Measurements from ENCODE around the gene S100A2. TPM values are rescaled to one million over a fixed set of nuclear protein-coding genes. Genes with fewer than 3 reads are reported as not detected.

The S100A2 gene
- polyA plus RNA-seq, 1 donor = 3.9 TPM

DNA sequence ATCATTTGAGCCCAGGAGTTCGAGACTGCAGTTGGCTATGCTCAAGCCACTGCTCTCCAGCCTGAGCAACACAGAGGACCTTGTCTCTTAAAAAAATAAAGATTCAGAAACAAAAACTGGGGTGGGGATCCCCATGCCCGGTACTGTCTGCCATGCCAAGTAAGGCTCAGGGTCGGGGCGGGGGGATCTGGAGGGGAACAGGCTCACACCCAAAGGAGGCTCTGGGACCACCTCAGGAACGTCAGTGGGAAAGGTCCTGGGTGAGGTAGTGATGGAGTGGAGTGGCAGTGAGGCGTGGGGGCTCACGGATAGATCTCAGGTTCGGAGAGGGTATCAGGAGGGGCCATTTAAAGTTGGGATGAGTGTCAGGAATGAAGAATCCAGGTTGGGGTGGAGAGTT lies 19.3 kb downstream of the S100A2 start:
- no peak for DNase-seq

- DNase-seq = peak; percentile 93
These were observed 20.3 kb downstream of the S100A2 start, which contains the start of gene S100A4 for GRCh38 chr1:153545067-153546055. Gene S100A4, minus strand, starts transcription at chr1:153545806. Its CDS starts 1,012 bp downstream, at chr1:153544794.

DNA sequence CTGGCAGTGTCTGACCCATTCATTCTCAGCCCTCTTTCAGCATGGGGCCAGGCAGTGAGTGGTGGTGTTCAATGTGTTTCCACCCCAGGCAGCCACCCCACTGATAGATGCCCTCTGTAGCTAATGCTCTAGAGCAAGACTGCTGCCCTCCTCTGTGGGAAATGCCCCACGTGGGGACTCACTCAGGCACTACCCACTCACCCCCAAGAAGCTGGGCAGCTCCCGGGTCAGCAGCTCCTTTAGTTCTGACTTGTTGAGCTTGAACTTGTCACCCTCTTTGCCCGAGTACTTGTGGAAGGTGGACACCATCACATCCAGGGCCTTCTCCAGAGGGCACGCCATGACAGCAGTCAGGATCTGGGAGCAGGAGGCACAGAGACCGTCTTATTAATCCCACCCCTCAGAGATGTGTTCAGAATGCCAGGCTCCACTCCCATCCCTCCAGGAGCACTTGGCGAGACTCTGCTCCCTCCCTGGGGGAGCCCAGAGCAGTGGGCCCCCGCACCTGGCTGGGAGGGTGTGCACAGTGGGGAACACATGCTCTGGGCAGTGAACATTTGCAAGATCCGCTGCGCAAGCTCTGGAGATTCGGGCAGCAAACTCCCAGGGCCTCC lies 21.1 kb downstream of the S100A2 start:
- no peak for DNase-seq

DNA sequence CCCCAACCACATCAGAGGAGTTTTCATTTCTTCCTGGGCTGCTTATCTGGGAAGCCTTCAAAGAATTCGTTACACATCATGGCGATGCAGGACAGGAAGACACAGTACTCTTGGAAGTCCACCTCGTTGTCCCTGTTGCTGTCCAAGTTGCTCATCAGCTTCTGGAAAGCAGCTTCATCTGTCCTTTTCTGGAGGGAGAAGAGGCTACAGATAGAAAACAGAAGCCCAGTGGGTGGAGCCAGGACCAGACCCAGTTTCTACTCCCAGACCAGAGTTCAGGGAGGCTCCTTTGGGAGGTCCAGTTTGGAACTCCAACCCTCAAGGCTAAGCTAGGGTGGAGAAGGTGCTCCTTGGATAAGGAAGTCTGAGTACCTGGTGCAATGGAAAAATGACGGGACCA lies 21.9 kb downstream of the S100A2 start:
- no peak for DNase-seq

DNA sequence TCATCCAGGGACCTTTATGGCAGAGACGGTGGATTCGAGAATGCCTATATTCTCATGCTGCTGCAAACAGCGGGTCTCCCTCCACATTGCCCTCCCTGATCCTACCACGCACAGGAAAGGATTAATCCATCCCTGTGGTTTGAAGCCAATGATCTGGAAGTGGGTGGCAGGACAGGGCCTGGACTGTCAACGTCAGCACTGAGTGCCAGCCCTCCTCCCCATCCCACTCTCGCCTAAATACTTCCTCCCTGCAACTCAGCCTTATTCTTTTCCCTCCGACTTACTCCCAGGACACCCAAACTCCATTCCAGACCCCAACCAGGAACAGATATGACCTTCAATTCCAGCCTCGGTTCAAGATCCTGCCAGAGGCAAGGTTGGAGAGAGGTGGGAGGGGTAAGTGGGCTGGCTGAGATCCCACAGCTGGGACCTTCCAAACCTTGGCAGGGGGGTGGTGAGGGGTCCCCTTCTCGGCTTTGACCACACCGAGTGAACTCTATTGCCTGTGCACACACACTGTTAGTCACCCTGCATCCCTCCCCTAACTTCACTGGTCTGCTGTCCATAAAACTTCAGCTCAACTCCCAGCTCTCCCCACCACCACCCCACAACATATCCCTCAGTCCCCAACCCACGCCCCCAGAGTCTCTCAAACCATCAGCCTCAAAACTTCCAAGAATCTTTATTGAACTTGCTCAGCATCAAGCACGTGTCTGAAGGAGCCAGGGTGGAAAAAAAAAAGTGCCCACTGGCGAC lies 22.5 kb downstream of the S100A2 start:
- no peak for DNase-seq

DNA sequence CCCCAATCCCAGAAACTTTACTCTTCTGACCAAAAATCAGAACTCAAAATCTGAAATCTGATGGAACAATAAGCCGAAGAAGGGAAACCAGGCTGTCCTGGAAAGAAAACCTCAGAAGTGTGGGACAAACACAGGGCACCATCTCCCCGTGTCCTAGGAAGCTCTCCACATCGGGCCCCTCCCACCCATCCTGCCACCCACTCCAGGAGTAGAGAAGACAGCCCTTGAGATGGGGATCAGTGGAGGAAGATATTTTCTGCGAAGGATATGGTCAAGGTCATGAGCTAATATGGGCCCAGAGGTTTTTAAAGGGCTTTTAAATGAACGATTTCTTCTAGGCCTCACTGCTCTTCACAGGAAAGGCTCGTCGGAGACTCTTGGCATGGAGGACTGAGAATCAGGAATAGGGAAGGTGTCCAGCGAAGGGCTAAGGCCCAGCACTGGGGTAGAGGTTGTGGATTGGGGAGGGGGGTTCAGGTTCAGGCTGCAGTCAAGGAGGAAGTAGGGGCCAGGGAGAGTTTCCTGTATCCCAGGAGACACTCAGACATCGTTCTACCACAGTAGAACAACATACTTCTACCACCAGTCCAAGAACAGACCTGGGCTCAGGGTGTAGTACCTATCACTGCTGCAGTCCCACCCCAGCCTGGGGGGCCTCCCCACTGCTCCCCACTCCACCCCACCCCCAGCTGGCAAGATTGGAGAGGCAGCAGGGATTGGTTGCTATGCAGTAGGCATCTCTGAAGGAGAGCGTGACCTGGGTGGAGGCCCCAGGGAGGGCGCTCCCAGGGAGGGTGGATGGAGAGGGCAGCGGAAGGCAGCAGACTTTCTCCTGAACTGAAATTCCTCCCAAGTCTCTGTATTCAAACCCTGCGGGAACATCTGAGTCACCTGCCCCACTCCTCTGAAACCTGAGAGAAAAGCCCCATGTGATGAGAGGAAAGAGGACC lies 23.7 kb downstream of the S100A2 start:
- DNase-seq = no peak

DNA sequence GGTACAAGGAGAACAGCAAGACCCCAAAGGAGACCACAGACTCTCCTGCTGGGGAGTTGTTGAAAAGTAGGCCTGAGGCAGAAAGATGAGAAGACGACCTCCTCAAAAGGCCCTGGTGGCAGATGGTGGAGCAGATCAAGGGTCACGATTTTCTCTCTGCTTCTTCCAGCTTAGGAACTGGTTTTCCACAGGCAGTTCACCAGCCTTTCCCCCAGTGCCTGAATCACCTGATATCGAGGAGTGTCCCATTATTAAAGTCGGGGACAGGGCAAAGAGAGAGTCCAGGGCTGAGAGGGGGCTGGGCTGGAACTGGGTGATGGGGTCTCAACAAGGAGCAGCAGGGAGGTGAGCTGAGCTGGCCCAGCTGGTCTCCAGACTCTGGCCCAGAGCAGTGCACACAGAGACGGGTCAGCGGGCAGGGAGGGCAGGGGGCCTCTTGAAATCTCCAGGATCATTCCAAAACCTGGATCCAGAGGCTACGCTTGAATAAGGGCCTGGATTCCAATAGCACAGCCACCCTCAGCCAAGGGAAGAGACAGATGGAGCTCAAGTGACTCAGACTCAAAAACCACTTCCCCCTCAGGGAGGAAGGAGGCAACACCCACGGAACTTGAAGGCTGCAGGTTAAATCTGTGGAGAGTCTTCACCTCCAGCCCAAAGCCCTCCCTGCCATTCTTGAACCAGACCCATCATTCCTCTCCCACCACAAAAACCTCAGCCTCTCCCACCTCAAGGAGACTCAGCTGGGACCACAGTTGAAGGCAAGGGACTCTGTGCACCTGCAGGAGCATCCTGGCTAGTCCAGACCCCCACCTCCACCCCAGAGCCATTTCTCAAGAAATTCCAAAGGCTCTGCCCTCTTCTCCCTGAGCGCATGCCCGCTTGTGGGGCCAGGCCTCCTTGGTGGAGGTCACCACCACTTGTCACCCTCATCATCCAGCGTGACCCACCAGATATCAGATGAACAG lies 25.0 kb downstream of the S100A2 start, which contains the start of gene S100A5:
Gene S100A5 (minus strand): TSS at position 541 of the 968 bp plus-strand sequence. CDS start 743 bp downstream, outside the sequence.
- no peak for DNase-seq

DNA sequence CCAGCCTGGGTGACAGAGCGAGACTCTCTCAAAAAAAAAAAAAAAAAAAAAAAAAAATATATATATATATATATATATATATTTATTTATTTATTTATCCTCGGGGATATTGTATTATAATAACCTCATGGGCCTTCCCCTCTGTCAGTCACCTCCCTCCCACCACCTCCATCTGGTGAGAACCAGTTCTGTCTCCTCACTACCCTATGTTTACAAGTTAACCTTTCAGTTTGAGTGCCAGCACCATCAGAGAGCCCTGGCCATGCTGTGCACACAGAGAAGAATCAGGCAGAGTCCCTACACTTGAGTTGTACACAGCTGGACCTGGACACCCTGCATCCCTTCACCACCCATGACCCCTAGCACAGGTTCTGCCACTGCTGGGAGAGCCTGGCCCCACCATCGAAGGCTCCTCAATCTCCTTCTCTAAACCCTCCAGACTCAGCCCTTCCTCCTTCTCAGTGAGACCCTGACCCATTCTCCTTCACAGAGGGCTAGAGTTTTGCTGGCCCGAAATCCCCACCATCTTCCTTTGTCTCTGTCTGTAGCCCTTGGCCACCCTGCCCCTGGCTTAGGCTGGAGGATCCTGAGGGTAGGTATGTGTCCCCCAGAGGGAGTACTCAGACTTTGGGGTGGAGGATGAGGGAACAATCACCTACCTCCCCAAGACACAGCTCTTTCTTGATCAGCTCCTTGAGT lies 26.1 kb downstream of the S100A2 start:
- no peak for DNase-seq

DNA sequence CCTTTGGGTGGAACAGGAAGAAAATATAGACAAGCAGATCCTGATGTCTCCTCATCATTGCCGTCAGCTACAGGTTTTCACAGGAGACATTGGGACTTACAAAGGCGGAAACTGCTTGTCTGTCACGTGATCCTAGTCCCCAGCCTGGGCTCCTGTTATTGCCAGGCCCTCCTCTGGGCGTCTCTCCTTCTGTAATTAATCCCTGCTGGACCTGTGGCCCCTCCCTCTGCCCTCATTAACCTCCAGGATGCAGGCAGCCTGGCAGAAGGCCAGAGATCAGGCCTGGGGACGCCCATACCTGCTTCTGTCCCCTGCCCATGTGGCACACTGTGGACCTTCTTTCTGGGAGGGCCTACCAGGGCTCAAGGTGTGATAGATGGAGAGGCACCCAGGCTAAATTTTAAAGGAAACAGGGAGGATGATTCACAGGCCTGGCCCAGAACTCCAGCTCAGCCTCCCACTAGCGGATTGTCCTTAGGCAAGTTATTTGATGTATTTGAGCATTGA lies 27.3 kb downstream of the S100A2 start:
- no peak for DNase-seq

DNA sequence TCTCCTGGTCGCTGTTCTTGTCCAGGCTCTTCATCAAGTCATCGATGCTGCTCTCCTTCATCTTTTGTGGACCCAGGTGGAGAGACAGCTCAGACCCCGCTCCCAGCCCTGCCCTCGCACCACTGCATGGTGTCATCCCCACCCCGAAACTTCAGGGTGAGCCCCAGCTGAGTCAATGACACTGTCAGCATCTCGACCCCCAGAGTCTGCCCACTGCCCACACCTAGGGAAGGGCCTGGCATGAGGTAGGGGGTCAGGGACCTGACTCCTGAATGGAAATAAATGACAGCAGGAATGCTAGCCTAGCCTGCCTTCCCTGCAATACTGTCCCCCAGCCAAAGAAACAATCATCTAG lies 28.3 kb downstream of the S100A2 start:
- DNase-seq = no peak

DNA sequence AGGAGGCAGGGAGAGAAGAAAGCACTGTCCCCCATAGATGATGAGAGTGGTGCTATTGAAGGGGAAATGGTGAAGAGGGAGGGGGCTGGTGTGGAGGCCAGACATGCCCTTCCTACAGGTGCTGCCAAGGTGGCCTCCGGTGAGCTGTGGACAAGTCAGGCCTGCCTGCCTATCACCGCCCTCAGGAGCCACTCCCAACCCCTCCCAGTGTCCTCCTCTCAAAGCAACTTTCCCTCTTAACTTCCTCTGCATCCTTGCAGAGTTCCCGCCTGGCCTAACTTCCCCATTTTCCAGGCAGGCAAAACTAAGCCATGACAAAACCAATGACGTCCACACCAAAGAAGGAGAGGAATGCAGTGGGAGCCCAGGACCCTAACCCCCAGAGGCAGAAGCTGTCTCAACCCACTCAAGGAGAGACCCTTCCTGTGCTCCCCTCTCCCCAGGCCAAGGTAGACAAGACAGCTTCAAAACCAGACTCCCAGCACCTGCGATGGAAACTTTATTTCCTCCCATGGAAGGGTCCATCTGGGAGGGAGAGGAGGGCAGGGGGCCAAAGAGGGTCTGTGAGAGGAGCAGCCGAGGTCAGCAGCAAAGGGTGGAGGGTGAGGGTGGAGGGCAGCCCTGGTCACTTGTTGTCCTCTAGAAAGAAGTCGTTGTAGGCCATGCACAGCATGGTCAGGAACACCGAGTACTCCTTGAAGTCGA lies 28.8 kb downstream of the S100A2 start:
- DNase-seq = no peak

DNA sequence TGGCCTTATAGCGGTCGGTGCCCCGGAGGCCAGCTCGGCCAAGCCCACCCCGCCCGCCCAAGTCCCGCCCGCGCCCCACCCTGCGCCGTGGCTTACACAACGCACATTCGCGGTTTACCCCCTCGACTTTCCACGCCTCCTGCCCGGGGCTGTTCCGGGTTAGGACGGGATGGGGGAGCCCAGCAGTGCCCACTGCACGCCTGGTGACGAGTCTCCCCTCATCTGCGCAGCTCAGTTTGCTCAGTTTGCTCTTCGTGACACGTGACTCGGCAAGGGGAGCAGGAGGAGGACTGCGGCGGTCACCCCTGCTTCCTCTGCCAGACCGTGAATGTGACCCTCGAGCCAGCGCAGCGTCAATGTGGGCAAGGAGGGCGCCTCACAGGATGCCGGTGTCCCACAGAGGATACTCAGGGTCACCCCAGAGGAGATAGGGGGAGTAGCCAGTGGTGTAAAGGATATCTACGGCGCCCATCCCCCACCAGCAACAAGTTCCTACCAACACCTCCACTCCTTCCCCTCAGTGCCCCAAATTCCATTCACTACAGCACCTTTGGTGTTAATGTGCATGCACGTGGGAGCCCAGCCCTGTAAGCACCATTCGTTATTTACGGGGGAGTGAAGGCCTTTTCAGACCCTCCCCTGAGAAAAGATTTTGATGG lies 29.5 kb downstream of the S100A2 start:
- peak; percentile 58 for DNase-seq

DNA sequence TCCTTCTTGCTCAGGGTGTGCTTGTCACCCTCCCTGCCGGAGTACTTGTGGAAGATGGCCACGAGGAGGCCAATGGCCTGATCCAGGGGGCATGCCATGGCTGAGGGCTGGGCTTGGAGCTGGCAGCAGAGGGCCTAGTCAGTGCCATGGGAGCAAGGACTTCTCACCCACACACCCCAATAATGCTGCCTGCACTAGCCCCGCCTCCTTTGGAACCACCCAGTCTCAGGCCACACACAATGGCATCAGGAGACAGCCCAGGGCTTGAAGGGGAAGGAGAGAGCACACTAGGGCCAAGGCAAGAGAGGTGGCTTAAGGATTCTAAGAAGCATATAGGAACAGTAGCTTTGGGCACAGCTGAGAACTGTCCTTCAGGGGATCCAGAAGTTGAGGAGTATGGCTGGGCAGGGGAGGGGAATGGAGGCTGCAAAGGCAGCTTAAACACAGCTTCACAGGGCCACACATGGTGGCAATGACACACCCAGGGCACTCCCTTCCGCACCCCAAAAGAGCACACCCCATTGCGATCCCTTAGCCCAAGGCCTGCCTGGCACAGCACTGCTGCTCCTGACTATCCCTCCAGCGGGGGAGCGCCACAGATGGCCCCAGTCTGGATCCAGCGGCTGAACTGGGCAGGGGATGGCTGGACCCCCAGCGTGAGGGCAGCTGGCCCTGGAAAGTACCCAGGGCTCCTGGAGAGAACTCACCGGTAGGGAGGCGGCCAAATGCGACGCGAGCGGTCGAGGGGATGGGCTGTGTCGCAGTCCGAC lies 30.2 kb downstream of the S100A2 start, which contains the start of gene S100A6:
Gene S100A6 (minus strand): TSS at position 750 of the 770 bp plus-strand sequence. CDS start 652 bp downstream, at position 98.
- DNase-seq = no peak

DNA sequence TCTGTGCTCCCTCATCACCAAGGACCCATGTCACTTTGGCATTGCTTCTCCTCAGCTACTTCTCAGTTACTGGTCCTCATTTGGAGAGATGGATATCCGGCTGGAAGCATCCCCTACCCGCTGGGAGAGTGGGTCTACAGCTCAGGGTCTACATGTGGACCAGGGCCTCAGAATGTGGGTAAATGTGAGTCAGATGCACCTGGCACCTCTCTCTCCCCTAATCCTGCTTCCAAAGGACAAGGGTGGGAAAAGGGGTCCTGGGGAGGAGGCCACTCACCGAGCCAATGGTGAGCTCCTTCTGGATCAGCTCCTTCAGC lies 30.8 kb downstream of the S100A2 start:
- DNase-seq = no peak

- no peak for DNase-seq
These were observed 31.3 kb downstream of the S100A2 start for GRCh38 chr1:153534226-153534924.

DNA sequence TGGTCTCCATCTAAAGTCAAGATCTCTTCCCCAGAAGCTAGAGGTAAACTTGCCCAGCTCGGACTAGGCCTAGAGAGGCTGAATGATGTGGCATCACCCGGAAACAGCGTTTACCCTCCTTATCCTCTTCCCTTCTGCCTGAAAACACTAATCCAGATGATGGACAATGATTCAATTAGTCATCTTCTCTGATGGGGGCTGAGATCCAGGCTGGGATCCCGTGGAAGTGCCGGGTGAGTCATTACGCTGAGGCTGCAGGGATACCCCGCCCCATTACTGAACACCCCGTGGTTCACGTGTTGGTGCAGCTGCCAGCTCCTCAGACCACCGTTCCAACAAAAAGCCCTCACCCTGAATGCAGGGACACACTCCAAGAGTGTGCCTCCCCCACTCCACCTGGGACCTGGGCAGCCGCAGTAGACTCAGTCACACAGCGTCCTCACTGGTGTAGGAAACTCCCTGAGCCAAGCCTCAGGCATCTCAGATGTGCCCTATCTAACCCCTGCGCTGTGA lies 31.9 kb downstream of the S100A2 start:
- no peak for DNase-seq
